WTC11 (cell line): ENCODE data around the gene TMEM94. TPM values are rescaled to one million over a fixed set of nuclear protein-coding genes. Genes with fewer than 3 reads are reported as not detected.

ENCODE experiments used
- ATAC-seq: fragments of 200-7000 bp; cut with Tn5 transposase; 2 replicates; pipeline ENCODE4 v1.10.0; 2021; ENCODE audit warnings: mild to moderate bottlenecking, moderate library complexity
- CTCF ChIA-PET: fragments of 300-600 bp; sonication (Branson Sonifier 250); formaldehyde crosslinking; loops from one replicate; lab custom pipeline; 2021; ENCODE audit warnings: antibody characterized with exemption; lab: Charles Lee
- POLR2A ChIA-PET: fragments of 350-600 bp; sonication (Branson Sonifier 250); formaldehyde crosslinking; loops from one replicate; lab custom pipeline; 2021; ENCODE audit warnings: antibody characterized with exemption; lab: Charles Lee
- DNase-seq: peaks from one replicate; pipeline ENCODE4 v3.0.0; 2021; ENCODE audit warnings: low spot score
- H3K27ac Mint-ChIP-seq: 2 replicates; pipeline ENCODE4 v1.8.0; 2021; ENCODE audit warnings: mixed read lengths
- H3K27me3 Mint-ChIP-seq: 2 replicates; pipeline ENCODE4 v1.8.0; 2021; ENCODE audit warnings: low read depth, mild to moderate bottlenecking, moderate library complexity, mixed read lengths
- H3K36me3 Mint-ChIP-seq: 2 replicates; pipeline ENCODE4 v1.8.0; 2021; ENCODE audit warnings: mixed read lengths
- H3K4me1 Mint-ChIP-seq: 2 replicates; pipeline ENCODE4 v1.8.0; 2022; ENCODE audit warnings: mixed read lengths
- H3K4me3 Mint-ChIP-seq: 2 replicates; pipeline ENCODE4 v1.8.0; 2021; ENCODE audit warnings: mild to moderate bottlenecking, moderate library complexity, mixed read lengths
- H3K9me3 Mint-ChIP-seq: 2 replicates; pipeline ENCODE4 v1.8.0; 2021; ENCODE audit warnings: mixed read lengths
- AR ChIP-seq: fragments of 250-450 bp; sonication (Bioruptor Pico); IDR thresholded peaks from 2 replicates; pipeline ENCODE4 v1.9.0; 2021; ENCODE audit warnings: mild to moderate bottlenecking
- ATF2 ChIP-seq: sonication (generic); formaldehyde crosslinking; IDR thresholded peaks from 2 replicates; pipeline ENCODE4 v1.8.1; 2022; ENCODE audit warnings: low read depth, missing genetic modification reagents, borderline replicate concordance
- E2F1 ChIP-seq: sonication (generic); formaldehyde crosslinking; IDR thresholded peaks from 2 replicates; pipeline ENCODE4 v1.8.0; 2022; ENCODE audit warnings: mild to moderate bottlenecking, missing genetic modification reagents
- FOXK1 ChIP-seq: sonication (generic); formaldehyde crosslinking; IDR thresholded peaks from 2 replicates; pipeline ENCODE4 v1.8.0; 2022; ENCODE audit warnings: mild to moderate bottlenecking, moderate library complexity, missing genetic modification reagents
- FOXP1 ChIP-seq: sonication (generic); formaldehyde crosslinking; IDR thresholded peaks from 2 replicates; pipeline ENCODE4 v1.8.0; 2022; ENCODE audit warnings: missing genetic modification reagents, mild to moderate bottlenecking, moderate library complexity, borderline replicate concordance
- GABPB1 ChIP-seq: sonication (generic); formaldehyde crosslinking; IDR thresholded peaks from 2 replicates; pipeline ENCODE4 v1.8.1; 2023; ENCODE audit warnings: mild to moderate bottlenecking, missing genetic modification reagents
- NR2C2 ChIP-seq: sonication (generic); formaldehyde crosslinking; IDR thresholded peaks from 2 replicates; pipeline ENCODE4 v1.8.0; 2022; ENCODE audit warnings: mild to moderate bottlenecking, missing genetic modification reagents
- PRRX2 ChIP-seq: fragments of 250-450 bp; sonication (Bioruptor Pico); IDR thresholded peaks from 2 replicates; pipeline ENCODE4 v1.8.0; 2021; ENCODE audit warnings: mild to moderate bottlenecking
- SMAD3 ChIP-seq: sonication (generic); formaldehyde crosslinking; IDR thresholded peaks from 2 replicates; pipeline ENCODE4 v1.8.0; 2022; ENCODE audit warnings: missing genetic modification reagents, mild to moderate bottlenecking, borderline replicate concordance
- TEAD1 ChIP-seq: sonication (generic); formaldehyde crosslinking; IDR thresholded peaks from 2 replicates; pipeline ENCODE4 v1.8.0; 2022; ENCODE audit warnings: mild to moderate bottlenecking, missing genetic modification reagents
- ZMAT4 ChIP-seq: fragments of 250-450 bp; sonication (Bioruptor Pico); IDR thresholded peaks from 2 replicates; pipeline ENCODE4 v1.9.0; 2021; ENCODE audit warnings: mild to moderate bottlenecking
- ZNF263 ChIP-seq: sonication (generic); formaldehyde crosslinking; IDR thresholded peaks from 2 replicates; pipeline ENCODE4 v1.8.1; 2022; ENCODE audit warnings: low read depth, mild to moderate bottlenecking, moderate library complexity, missing genetic modification reagents
- ZNF317 ChIP-seq: sonication (generic); formaldehyde crosslinking; IDR thresholded peaks from 2 replicates; pipeline ENCODE4 v1.8.1; 2023; ENCODE audit warnings: low read depth, mild to moderate bottlenecking, moderate library complexity, missing genetic modification reagents, borderline replicate concordance
- ZNF396 ChIP-seq: fragments of 250-450 bp; sonication (Bioruptor Pico); IDR thresholded peaks from 2 replicates; pipeline ENCODE4 v1.8.0; 2021; ENCODE audit warnings: mild to moderate bottlenecking, moderate library complexity, borderline replicate concordance
- ZNF416 ChIP-seq: fragments of 250-450 bp; sonication (Bioruptor Pico); IDR thresholded peaks from 2 replicates; pipeline ENCODE4 v1.9.0; 2021; ENCODE audit warnings: mild to moderate bottlenecking, inconsistent platforms
- ZNF425 ChIP-seq: fragments of 250-450 bp; sonication (Bioruptor Pico); conservative IDR thresholded peaks from 2 replicates; pipeline ENCODE4 v1.9.0; 2021; ENCODE audit warnings: mild to moderate bottlenecking
- total RNA-seq: library from RNA; stranded (reverse); gene quantifications from 3 replicates; pipeline ENCODE4 v1.2.3, GENCODE V29; 2021
- TF ChIP-seq, protein P1 (sequence below): sonication (generic); formaldehyde crosslinking; IDR thresholded peaks from 2 replicates; pipeline ENCODE4 v1.8.1; 2023; ENCODE audit warnings: mild to moderate bottlenecking, missing genetic modification reagents, moderate library complexity
- TF ChIP-seq, protein P2 (sequence below): sonication (generic); formaldehyde crosslinking; IDR thresholded peaks from 2 replicates; pipeline ENCODE4 v1.8.1; 2023; ENCODE audit warnings: mild to moderate bottlenecking, missing genetic modification reagents

The TMEM94 gene
- total RNA-seq, 1 experiment from 2014 or later: 76.9 TPM

DNA sequence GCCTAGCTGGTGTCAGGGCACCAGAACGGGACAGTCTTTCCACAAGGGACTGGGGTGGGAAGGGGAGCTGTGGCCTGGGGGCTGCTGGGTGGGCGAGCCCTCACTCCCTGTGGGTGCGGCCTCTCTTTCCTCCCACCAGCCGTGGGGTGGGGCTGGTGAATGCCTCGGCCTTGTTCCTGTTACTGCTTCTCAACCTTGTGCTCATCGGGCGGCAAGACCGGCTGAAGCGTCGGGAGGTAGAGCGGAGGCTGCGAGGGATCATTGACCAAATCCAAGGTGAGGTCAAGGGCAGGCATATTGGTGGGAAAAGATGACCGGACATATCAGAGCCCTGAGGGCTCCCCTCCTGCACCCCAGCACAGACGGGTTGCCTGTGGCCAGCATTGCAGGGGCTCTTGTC, 29.7 kb downstream of the TMEM94 start (continued):
- TF ChIP-seq NR2C2 (no peak), TEAD1 (CRISPR knock-in tag) (no peak), ZNF416 (CRISPR knock-in tag) (no peak), ZNF425 (CRISPR knock-in tag) (no peak)
- TF ChIP-seq, protein P1, sequence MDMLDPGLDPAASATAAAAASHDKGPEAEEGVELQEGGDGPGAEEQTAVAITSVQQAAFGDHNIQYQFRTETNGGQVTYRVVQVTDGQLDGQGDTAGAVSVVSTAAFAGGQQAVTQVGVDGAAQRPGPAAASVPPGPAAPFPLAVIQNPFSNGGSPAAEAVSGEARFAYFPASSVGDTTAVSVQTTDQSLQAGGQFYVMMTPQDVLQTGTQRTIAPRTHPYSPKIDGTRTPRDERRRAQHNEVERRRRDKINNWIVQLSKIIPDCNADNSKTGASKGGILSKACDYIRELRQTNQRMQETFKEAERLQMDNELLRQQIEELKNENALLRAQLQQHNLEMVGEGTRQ (CRISPR knock-in tag): no peak

- ATAC-seq (no peak), DNase-seq (no peak)
- ChIA-PET POLR2A (no interaction called here), CTCF (interaction anchor here (0.8 to 2.4 kb wide), 11 partner anchors 9 to 247 kb away, joined by 3 to 15 read pairs (median 4); partner anchors contain the start of genes MIF4GD and SLC25A19)
- no peaks in the 10 kb centered on the region for H3K27me3 Mint-ChIP-seq
- no peak overlapping the region for H3K4me3 Mint-ChIP-seq
- H3K4me1 Mint-ChIP-seq: peaks cover 6% of the 10 kb centered on the region
- H3K36me3 Mint-ChIP-seq: no peaks in the 10 kb centered on the region
- H3K27ac Mint-ChIP-seq: peak overlapping the region; percentile 36; the same call in 1 of the 2 replicates
- no peaks in the 10 kb centered on the region for H3K9me3 Mint-ChIP-seq
- TF ChIP-seq PRRX2: no peak
- TF ChIP-seq, protein P2, sequence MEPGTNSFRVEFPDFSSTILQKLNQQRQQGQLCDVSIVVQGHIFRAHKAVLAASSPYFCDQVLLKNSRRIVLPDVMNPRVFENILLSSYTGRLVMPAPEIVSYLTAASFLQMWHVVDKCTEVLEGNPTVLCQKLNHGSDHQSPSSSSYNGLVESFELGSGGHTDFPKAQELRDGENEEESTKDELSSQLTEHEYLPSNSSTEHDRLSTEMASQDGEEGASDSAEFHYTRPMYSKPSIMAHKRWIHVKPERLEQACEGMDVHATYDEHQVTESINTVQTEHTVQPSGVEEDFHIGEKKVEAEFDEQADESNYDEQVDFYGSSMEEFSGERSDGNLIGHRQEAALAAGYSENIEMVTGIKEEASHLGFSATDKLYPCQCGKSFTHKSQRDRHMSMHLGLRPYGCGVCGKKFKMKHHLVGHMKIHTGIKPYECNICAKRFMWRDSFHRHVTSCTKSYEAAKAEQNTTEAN (CRISPR knock-in tag): no peak
- TF ChIP-seq ZNF263 (CRISPR knock-in tag): no peak
- TF ChIP-seq FOXK1 (CRISPR knock-in tag): no peak
- no peak for TF ChIP-seq E2F1 (CRISPR knock-in tag)
- TF ChIP-seq ZNF317 (CRISPR knock-in tag): no peak
- TF ChIP-seq SMAD3: no peak
- TF ChIP-seq TEAD1 (CRISPR knock-in tag): no peak
- no peak for TF ChIP-seq ZNF396 (CRISPR knock-in tag)
- no peak for TF ChIP-seq ZMAT4 (CRISPR knock-in tag)
Observed at GRCh38 chr17:75486951-75487350, 30.5 kb downstream of the TMEM94 start.

DNA sequence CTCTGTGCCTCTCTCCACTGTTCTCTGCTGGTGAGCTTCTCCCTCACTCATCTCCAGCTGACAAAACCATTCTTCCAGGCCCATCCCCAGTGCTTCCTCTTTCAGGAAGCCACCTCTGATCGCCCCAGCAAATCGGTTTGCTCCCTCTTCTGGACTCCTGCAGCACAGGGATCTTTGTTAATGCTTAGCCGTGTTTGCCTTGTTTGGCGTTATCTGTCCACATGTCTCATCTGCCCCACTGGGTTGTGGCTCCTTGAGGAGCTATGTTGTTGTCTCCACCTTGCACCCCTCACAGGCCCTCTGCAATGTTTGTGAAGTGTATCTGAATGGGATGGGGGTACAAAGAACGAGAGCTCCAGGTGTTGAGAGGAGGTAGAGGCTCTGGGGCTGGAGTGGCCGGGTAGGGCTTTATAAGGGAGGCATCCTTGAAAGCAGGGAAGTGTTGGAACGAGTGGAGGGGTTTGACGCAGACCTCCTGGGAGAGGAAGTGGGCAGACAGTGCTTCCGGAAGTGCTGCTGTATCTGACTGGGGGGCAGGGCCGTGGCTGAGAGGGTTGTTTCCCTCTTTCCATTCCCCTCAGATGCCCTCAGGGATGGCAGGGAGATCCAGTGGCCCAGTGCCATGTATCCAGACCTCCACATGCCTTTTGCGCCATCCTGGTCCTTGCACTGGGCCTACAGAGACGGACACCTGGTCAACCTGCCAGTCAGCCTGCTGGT, 31.1 kb downstream of the TMEM94 start:
- Mint-ChIP-seq H3K4me3 (no peak overlapping the region), H3K27ac (peak overlapping the region; percentile 36), H3K36me3 (peaks cover under 1% of the 10 kb centered on the region; the same call in 1 of the 2 replicates), H3K4me1 (peaks cover 6% of the 10 kb centered on the region), H3K9me3 (no peaks in the 10 kb centered on the region), H3K27me3 (no peaks in the 10 kb centered on the region)
- CTCF ChIA-PET: interaction anchor here (0.8 to 2.4 kb wide), 11 partner anchors 8 to 247 kb away, joined by 3 to 15 read pairs (median 4); partner anchors contain the start of genes MIF4GD and SLC25A19
- DNase-seq (no peak), ATAC-seq (no peak; the same call in 1 of the 2 replicates)
- POLR2A ChIA-PET: no interaction called here
- TF ChIP-seq NR2C2: no peak
- no peak for TF ChIP-seq FOXP1
- no peak for TF ChIP-seq GABPB1
- no peak for TF ChIP-seq ATF2 (CRISPR knock-in tag)
- no peak for TF ChIP-seq AR (CRISPR knock-in tag)
- TF ChIP-seq, protein P1 (CRISPR knock-in tag): no peak
- TF ChIP-seq ZNF263 (CRISPR knock-in tag): no peak
